DOHH2 (cell line): ENCODE results near the gene MAP2K2.

ENCODE experiments used
- H3F3A ChIP-seq: fragments of 200-600 bp; sonication (generic), shearing (Covaris generic); 2 replicates; pipeline ENCODE4 v1.6.0; 2016; ENCODE audit warnings: antibody characterized with exemption, mild to moderate bottlenecking; ENCODE audit not compliant: control insufficient read depth, insufficient read depth
- H3K27ac ChIP-seq: fragments of 200-600 bp; sonication (generic); 2 replicates; pipeline ENCODE4 v1.5.1; 2014; ENCODE audit warnings: low read depth, mild to moderate bottlenecking, low read length, moderate library complexity
- H3K27me3 ChIP-seq: fragments of 200-600 bp; sonication (generic); 2 replicates; pipeline ENCODE4 v1.6.1; 2014; ENCODE audit warnings: mild to moderate bottlenecking, low read length, mixed read lengths; ENCODE audit not compliant: control insufficient read depth
- H3K36me3 ChIP-seq: fragments of 200-600 bp; sonication (generic); 2 replicates; pipeline ENCODE4 v1.6.1; 2014; ENCODE audit warnings: mild to moderate bottlenecking, low read length, moderate library complexity, mixed read lengths; ENCODE audit not compliant: control insufficient read depth
- H3K4me1 ChIP-seq: fragments of 200-600 bp; sonication (generic); 2 replicates; pipeline ENCODE4 v1.6.1; 2014; ENCODE audit warnings: mild to moderate bottlenecking, low read length, mixed read lengths; ENCODE audit not compliant: control insufficient read depth
- H3K4me2 ChIP-seq: fragments of 200-600 bp; sonication (generic); 2 replicates; pipeline ENCODE4 v1.6.0; 2014; ENCODE audit warnings: mild to moderate bottlenecking, low read length, moderate library complexity
- H3K4me3 ChIP-seq: fragments of 200-600 bp; sonication (generic); 2 replicates; pipeline ENCODE4 v1.5.1; 2014; ENCODE audit warnings: mild to moderate bottlenecking, low read length, mixed read lengths
- H3K79me2 ChIP-seq: fragments of 200-600 bp; sonication (generic); 2 replicates; pipeline ENCODE4 v1.6.1; 2014; ENCODE audit warnings: mild to moderate bottlenecking, low read length, mixed read lengths; ENCODE audit not compliant: control insufficient read depth
- H3K9me2 ChIP-seq: fragments of 200-600 bp; sonication (generic); replicated peaks from 2 replicates; pipeline ENCODE4 v1.6.1; 2014; ENCODE audit warnings: mild to moderate bottlenecking, low read length, mixed read lengths; ENCODE audit not compliant: control insufficient read depth
- H3K9me3 ChIP-seq: fragments of 200-600 bp; sonication (generic); 2 replicates; pipeline ENCODE4 v1.6.1; 2014; ENCODE audit warnings: antibody characterized with exemption, low read length, mixed read lengths; ENCODE audit not compliant: control insufficient read depth, insufficient read depth
- H4K20me1 ChIP-seq: fragments of 200-600 bp; sonication (generic); 2 replicates; pipeline ENCODE4 v1.6.0; 2014; ENCODE audit warnings: low read depth, mild to moderate bottlenecking, antibody characterized with exemption, low read length, moderate library complexity; ENCODE audit not compliant: control insufficient read depth, insufficient read depth
- CTCF ChIP-seq: fragments of 200-600 bp; sonication (generic); IDR thresholded peaks from one replicate; pipeline ENCODE4 v1.5.1; 2014; ENCODE audit warnings: antibody characterized with exemption, mild to moderate bottlenecking, low read depth, low read length; ENCODE audit not compliant: poor library complexity, severe bottlenecking
- EZH2phosphoT487 ChIP-seq: fragments of 200-600 bp; sonication (generic); IDR thresholded peaks from 2 replicates; pipeline ENCODE4 v1.6.1; 2017; ENCODE audit warnings: borderline replicate concordance, mild to moderate bottlenecking, antibody characterized with exemption, low read length, moderate library complexity, mixed read lengths

MAP2K2 gene

DNA sequence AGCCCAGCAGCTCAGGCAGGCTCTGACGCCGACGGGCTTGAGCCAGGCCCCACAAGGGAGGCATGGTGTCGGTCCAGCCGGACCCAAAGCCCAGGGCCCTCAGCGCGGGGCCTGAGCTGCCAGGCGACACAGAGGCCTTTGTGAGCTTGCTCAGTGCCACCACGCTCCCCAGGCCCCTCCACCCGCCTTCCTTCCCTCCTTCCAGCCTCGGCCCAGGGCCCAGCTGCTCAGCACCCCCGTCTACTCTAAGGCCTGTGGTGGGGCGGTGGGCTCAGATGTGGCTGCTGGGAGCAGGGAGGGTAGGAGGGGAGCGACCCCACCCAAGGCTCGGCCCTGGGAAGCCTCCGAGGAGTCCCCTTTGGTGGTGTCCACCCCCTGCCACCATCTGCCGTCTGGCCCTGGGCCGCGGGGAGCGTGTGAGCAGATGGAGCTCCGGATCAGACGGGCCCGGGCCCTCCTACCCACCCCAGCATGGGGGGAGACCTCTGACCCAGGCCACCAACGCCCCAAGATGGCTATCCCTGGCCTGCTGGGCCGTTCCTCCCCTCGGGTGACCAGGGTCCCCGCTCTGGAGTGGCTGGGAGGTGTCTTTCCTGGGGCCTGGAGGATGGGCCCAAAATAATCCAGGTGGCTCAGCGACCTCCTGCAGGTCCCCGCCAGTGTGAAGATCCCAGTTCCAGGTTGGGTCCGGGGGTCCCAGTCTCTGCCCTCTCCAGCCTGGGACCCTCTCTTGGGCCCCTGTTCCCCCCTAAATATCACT, 65.0 kb downstream of the MAP2K2 start:
- no peak overlapping the region for H3K4me3 ChIP-seq
- TF ChIP-seq CTCF = no peak
- TF ChIP-seq EZH2phosphoT487 = no peak
- H3K36me3 ChIP-seq = peaks cover 65% of the 10 kb centered on the region
- peaks cover 100% of the 10 kb centered on the region for H3K79me2 ChIP-seq
- no peak overlapping the region for H3K4me2 ChIP-seq
- H3K4me1 ChIP-seq = peaks cover 40% of the 10 kb centered on the region
- H3K9me3 ChIP-seq = no peaks in the 10 kb centered on the region
- no peaks in the 10 kb centered on the region for H3K9me2 ChIP-seq
- no peak overlapping the region for H3K27ac ChIP-seq
- H3K27me3 ChIP-seq = no peaks in the 10 kb centered on the region
- no peaks in the 10 kb centered on the region for H3F3A ChIP-seq
- H4K20me1 ChIP-seq = peaks cover 44% of the 10 kb centered on the region

- Histone ChIP-seq H3K4me3 (no peak overlapping the region), H3K4me2 (no peak overlapping the region), H3K79me2 (peaks cover 100% of the 10 kb centered on the region), H3K27me3 (no peaks in the 10 kb centered on the region), H3F3A (no peaks in the 10 kb centered on the region), H3K36me3 (peaks cover 65% of the 10 kb centered on the region), H3K27ac (no peak overlapping the region), H3K9me3 (no peaks in the 10 kb centered on the region), H3K9me2 (no peaks in the 10 kb centered on the region), H4K20me1 (peaks cover 37% of the 10 kb centered on the region), H3K4me1 (peaks cover 32% of the 10 kb centered on the region)
- TF ChIP-seq CTCF (no peak), EZH2phosphoT487 (no peak)
Measured at GRCh38 chr19:4057931-4058692, 65.8 kb downstream of the MAP2K2 start.

DNA sequence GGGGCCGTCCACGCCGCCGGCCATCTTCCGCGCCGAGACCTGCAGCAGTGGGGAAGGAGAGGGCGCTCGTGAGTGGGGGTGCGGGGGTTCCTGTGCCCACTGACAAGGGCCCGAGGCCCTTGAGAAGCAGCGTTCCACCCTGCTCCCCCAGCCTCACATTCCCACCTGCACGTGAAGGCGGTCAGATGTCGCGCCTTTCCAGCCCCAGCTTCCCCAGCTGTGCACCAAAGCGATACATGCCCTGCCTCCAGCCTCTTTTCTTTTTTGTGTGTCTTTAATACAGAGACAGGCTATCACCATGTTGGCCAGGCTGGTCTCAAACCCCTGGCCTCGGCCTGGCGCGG, 68.7 kb downstream of the MAP2K2 start:
- TF ChIP-seq CTCF (no peak), EZH2phosphoT487 (no peak)
- Histone ChIP-seq H3K4me3 (no peak overlapping the region), H3K27ac (no peak overlapping the region), H3K4me2 (no peak overlapping the region), H3K9me3 (no peaks in the 10 kb centered on the region), H3K27me3 (no peaks in the 10 kb centered on the region), H3K4me1 (peaks cover 3% of the 10 kb centered on the region), H4K20me1 (peaks cover 17% of the 10 kb centered on the region), H3K36me3 (peaks cover 61% of the 10 kb centered on the region), H3K9me2 (no peaks in the 10 kb centered on the region), H3F3A (no peaks in the 10 kb centered on the region), H3K79me2 (peaks cover 99% of the 10 kb centered on the region)
